Spleen (tissue), 11 donors: ENCODE measurements around the gene FAM110A. TPM values are rescaled to one million over a fixed set of nuclear protein-coding genes. Genes with fewer than 3 reads are reported as not detected.

ENCODE experiments used
- DNase-seq: peaks from one replicate; pipeline ENCODE4 v3.0.0-alpha.2; 2020
- H3K27ac ChIP-seq, 8 donors: fragments of 200-600 bp; sonication (generic) in 7 of 8; 1 replicate in 4 of 8; 2 replicates in 4 of 8; pipeline versions ENCODE4 v1.5.0 to v1.8.0; 2016 to 2021; ENCODE audit warnings: inconsistent platforms in 4 of 8, mild to moderate bottlenecking in 4 of 8, moderate library complexity in 1 of 8
- H3K27me3 ChIP-seq, 7 donors: fragments of 200-600 bp; sonication (generic) in 6 of 7; replicated peaks in 1 of 7; 1 replicate in 4 of 7; 2 replicates in 3 of 7; pipeline versions ENCODE4 v1.5.0 to v1.8.0; 2016 to 2021; ENCODE audit warnings: inconsistent platforms in 3 of 7, mild to moderate bottlenecking in 1 of 7
- H3K36me3 ChIP-seq, 6 donors: fragments of 200-600 bp; sonication (generic) in 5 of 6; 1 replicate in 4 of 6; 2 replicates in 2 of 6; pipeline versions ENCODE4 v1.5.0 to v1.8.0; 2016 to 2021; ENCODE audit warnings: inconsistent platforms in 2 of 6
- H3K4me1 ChIP-seq, 6 donors: fragments of 200-600 bp; sonication (generic) in 5 of 6; 1 replicate in 3 of 6; 2 replicates in 3 of 6; pipeline versions ENCODE4 v1.5.0 to v1.8.0; 2016 to 2021; ENCODE audit warnings: inconsistent platforms in 3 of 6
- H3K4me3 ChIP-seq, 8 donors: fragments of 200-600 bp; sonication (generic) in 7 of 8; 1 replicate in 4 of 8; 2 replicates in 4 of 8; pipeline versions ENCODE4 v1.5.0 to v1.8.0; 2016 to 2021; ENCODE audit warnings: inconsistent platforms in 4 of 8, mild to moderate bottlenecking in 4 of 8, moderate library complexity in 2 of 8
- H3K9me3 ChIP-seq, 8 donors: fragments of 200-600 bp; sonication (generic) in 7 of 8; 1 replicate in 4 of 8; 2 replicates in 4 of 8; pipeline versions ENCODE4 v1.5.0 to v1.8.0; 2016 to 2021; ENCODE audit warnings: inconsistent platforms in 4 of 8
- POLR2A ChIP-seq, 3 donors: fragments of 450-650 bp; IDR thresholded peaks; one replicate each; pipeline ENCODE4 v1.5.1; 2017; ENCODE audit warnings: antibody characterized with exemption in 3 of 3, mild to moderate bottlenecking in 1 of 3
- POLR2AphosphoS5 ChIP-seq, 3 donors: sonication (generic); formaldehyde crosslinking; IDR thresholded peaks; one replicate each; pipeline ENCODE4 v1.5.1; 2017; ENCODE audit warnings: antibody characterized with exemption in 3 of 3
- WGBS, 5 donors: extraction: QIAGEN DNeasy Blood & Tissue Kit in 3 of 5; methylation state at CpG; one replicate each; pipeline versions ENCODE4 v1.1.5 to v1.1.7; 2013 to 2018; 5-methylcytosine and 5-hydroxymethylcytosine counted together
- intact Hi-C: fragments of 100-400 bp; cut with DNase I; formaldehyde crosslinking; loops from one replicate; pipeline ENCODE4 v1.15.0; 2023; ENCODE audit warnings: low total_unique reads
- polyA plus RNA-seq, 3 donors: library from polyadenylated mRNA; stranded (reverse); fragments of 200-250 nt; gene quantifications; one replicate each; pipeline ENCODE4 v1.2.1, GENCODE V29; 2013
- total RNA-seq, 7 donors: library from RNA; depleted of rRNA in 3 of 7; stranded (reverse); fragments of >200 nt in 3 of 7; fragmentation: NEBNext Ultra II Directional in 4 of 7; extraction: Animal tissue kit (Norgen Biotek cat#: 25700) in 4 of 7; gene quantifications; one replicate each; pipeline versions ENCODE4 v1.1.0 to v1.2.1, GENCODE V29; 2016 to 2021
- TF ChIP-seq, protein P1 (sequence below), 11 experiments: fragments of 200-600 bp in 7 of 11; fragments of 450-650 bp in 4 of 11; sonication (generic) in 4 of 11; IDR thresholded peaks in 8 of 11; conservative IDR thresholded peaks in 3 of 11; 1 replicate in 7 of 11; 2 replicates in 4 of 11; pipeline versions ENCODE4 v1.4.0 to v1.8.0; 2016 to 2021; ENCODE audit warnings: antibody characterized with exemption in 11 of 11, inconsistent platforms in 4 of 11, mild to moderate bottlenecking in 1 of 11
- donor health status: healthy with polysubstance abuse.
- donor health status: DM: no; HTN: no; CAD: no; lungs with moderate emphysema.
- donor health status: DM: no; HTN: no; CAD: no.
- donor health status: Bipolar disorder and iron deficiency.
- donor health status: healthy.
- donor health status: DM: no; HTN: no; CAD: no.
- donor health status: DM: yes; HTN: yes; CAD: no.

FAM110A gene
- total and polyA plus RNA-seq, 10 donors, result 11.3 to 32.0 (median 23.2) TPM

DNA sequence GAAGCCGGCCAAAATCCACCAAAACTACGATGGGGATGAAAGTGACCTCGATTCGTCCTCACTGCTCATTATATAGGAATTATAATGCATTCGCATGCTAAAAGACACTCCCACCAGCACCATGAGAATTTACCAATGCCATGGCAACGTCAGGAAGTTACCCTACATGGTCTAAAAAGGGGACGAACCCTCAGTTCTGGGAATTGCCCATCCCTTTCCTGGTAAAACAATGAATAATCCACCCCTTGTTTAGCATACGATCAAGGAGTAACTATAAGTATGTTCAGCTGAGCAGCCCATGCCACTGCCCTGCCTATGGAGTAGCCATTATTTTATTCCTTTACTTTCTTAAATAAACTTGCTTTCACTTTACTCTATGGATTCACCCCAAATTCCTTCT is 20.1 kb upstream of the FAM110A start:
- intact Hi-C loops, result no loop called here
- WGBS, 5 donors, result 40 to 75% (median 70%) methylated on average over 8 of the region's 8 CpGs
- no peak for TF ChIP-seq POLR2AphosphoS5 (IDR thresholded peaks at IDR 0.05)
- TF ChIP-seq, protein P1, sequence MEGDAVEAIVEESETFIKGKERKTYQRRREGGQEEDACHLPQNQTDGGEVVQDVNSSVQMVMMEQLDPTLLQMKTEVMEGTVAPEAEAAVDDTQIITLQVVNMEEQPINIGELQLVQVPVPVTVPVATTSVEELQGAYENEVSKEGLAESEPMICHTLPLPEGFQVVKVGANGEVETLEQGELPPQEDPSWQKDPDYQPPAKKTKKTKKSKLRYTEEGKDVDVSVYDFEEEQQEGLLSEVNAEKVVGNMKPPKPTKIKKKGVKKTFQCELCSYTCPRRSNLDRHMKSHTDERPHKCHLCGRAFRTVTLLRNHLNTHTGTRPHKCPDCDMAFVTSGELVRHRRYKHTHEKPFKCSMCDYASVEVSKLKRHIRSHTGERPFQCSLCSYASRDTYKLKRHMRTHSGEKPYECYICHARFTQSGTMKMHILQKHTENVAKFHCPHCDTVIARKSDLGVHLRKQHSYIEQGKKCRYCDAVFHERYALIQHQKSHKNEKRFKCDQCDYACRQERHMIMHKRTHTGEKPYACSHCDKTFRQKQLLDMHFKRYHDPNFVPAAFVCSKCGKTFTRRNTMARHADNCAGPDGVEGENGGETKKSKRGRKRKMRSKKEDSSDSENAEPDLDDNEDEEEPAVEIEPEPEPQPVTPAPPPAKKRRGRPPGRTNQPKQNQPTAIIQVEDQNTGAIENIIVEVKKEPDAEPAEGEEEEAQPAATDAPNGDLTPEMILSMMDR (IDR thresholded peaks at IDR 0.05 in 8 of 11, conservative IDR thresholded peaks at IDR 0.05 in 3 of 11), result no peak
- no peak for TF ChIP-seq POLR2A (IDR thresholded peaks at IDR 0.05)
- Histone ChIP-seq H3K4me3 (no peak overlapping the region), H3K27me3 (peaks cover 0 to 59% (median 2%) of the 10 kb centered on the region in 7 donors), H3K36me3 (no peaks in the 10 kb centered on the region), H3K9me3 (no peaks in the 10 kb centered on the region), H3K27ac (no peak overlapping the region), H3K4me1 (no peaks in the 10 kb centered on the region)
- no peak for DNase-seq

DNA sequence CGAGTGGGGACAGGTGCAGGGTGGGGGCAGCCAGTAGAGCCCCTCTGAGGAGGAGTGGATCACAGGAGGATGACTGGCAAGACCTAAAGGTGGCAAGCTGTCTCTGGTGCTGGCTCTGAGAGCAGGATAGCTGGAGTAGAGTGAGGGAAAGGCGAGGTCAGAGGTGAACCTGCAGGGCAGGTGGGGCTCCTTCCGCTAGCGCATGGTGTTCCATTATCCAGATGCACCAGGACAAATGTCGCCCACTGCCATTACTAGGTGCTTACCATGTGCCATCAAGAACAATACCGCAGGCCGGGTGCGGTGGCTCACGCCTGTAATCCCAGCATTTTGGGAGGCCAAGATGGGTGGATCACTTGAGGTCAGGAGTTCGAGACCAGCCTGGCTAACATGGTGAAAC is 18.3 kb upstream of the FAM110A start:
- H3K4me1 ChIP-seq, result peaks cover 0 to 6% (median 3%) of the 10 kb centered on the region in 6 donors
- no peaks in the 10 kb centered on the region for H3K36me3 ChIP-seq
- TF ChIP-seq, protein P1 (IDR thresholded peaks at IDR 0.05 in 8 of 11, conservative IDR thresholded peaks at IDR 0.05 in 3 of 11), result no peak
- TF ChIP-seq POLR2A (IDR thresholded peaks at IDR 0.05), result no peak
- no peak for TF ChIP-seq POLR2AphosphoS5 (IDR thresholded peaks at IDR 0.05)
- H3K9me3 ChIP-seq, result no peaks in the 10 kb centered on the region
- H3K27me3 ChIP-seq, result peaks cover 0 to 44% (median 0%) of the 10 kb centered on the region in 7 donors
- H3K27ac ChIP-seq, result no peak overlapping the region
- DNase-seq, result no peak
- intact Hi-C loops, result loop anchor here (5.0 kb wide), 1 partner anchor 292 kb away; no protein-coding TSS in a partner anchor
- no peak overlapping the region for H3K4me3 ChIP-seq
- WGBS, 5 donors, result 84 to 93% (median 89%) methylated on average over 10 of the region's 10 CpGs

DNA sequence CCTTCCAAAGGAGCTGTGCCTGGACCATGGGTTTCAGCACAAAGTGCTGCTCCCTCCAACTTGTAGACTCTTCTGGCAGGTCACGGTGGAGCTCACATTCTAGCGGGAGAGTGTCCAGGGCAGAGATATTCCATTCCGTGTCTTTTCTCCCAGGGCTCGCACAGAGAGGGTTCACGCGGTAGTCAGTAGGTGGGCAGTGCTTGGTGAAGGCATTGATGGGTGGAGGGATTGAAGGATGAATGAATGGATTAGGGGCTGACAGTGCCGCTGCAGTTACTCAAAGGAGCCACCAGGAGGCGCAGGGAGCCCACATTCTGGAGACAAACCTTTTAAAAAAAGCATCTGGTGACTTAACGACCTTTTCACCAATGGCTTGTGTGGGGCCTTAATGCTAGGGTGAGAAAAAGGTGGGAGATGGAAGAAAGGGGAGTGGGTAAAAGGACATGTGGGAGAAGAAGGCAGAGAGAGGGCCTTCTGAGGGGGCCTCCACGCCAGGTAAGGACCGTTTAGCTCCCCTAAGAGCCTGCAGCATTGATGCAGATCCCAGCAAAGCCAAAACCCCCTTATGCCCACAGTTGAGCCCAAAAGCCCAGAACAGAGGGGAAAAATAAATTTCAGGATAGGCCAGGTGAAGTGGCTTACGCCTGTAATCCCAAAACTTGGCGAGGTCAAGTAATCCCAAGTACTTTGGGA is 17.5 kb upstream of the FAM110A start:
- H3K27me3 ChIP-seq, result peaks cover 0 to 37% (median 0%) of the 10 kb centered on the region in 7 donors
- TF ChIP-seq POLR2A (IDR thresholded peaks at IDR 0.05), result no peak
- TF ChIP-seq, protein P1 (IDR thresholded peaks at IDR 0.05 in 8 of 11, conservative IDR thresholded peaks at IDR 0.05 in 3 of 11), result peak; percentile 94 to 99 (median 97)
- TF ChIP-seq POLR2AphosphoS5 (IDR thresholded peaks at IDR 0.05), result no peak
- no peaks in the 10 kb centered on the region for H3K36me3 ChIP-seq
- no peak overlapping the region for H3K4me3 ChIP-seq
- H3K27ac ChIP-seq, result no peak overlapping the region
- peak; percentile 82 for DNase-seq
- H3K4me1 ChIP-seq, result peaks cover 0 to 6% (median 3%) of the 10 kb centered on the region in 6 donors
- intact Hi-C loops, result loop anchor here (2.0 to 5.0 kb wide), 2 partner anchors 141 to 291 kb away; no protein-coding TSS in a partner anchor
- WGBS, 5 donors, result 29 to 34% (median 30%) methylated on average over 13 of the region's 13 CpGs
- no peaks in the 10 kb centered on the region for H3K9me3 ChIP-seq

DNA sequence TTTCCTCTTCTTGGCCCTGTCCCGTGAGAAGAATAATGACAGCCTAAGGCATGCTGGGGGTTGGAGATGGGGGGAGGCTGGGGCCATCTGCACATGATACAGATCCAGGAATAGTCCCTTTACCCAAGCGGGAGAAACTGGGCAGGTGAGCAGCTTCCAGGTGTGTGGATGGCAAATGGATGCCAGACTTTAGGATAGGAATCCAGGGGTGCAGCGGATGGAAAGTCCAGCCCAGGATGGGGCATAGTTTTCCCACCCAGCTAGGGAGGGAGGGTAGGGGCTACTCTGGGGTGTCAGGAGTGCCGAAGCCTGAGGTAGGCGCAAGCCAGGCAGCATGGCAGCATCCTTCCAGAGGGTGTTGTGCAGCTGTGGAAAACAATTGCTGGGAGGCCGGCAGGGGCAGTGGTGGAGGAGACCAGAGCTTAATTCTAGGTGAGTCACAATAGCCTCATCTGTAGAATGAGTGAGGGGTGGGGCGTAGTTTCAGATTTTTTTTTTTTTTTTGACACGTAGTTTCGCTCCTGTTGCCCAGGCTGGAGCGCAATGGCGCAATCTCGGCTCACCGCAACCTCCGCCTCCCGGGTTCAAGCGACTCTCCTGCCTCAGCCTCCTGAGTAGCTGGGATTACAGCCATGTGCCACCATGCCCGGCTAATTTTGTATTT is 15.4 kb upstream of the FAM110A start:
- WGBS, 5 donors, result 85 to 95% (median 88%) methylated on average over 17 of the region's 17 CpGs
- H3K27ac ChIP-seq, result no peak overlapping the region
- no peak for DNase-seq
- H3K36me3 ChIP-seq, result no peaks in the 10 kb centered on the region
- no peak overlapping the region for H3K4me3 ChIP-seq
- H3K9me3 ChIP-seq, result no peaks in the 10 kb centered on the region
- peaks cover 0 to 27% (median 0%) of the 10 kb centered on the region in 7 donors for H3K27me3 ChIP-seq
- TF ChIP-seq, protein P1 (IDR thresholded peaks at IDR 0.05 in 8 of 11, conservative IDR thresholded peaks at IDR 0.05 in 3 of 11), result no peak
- TF ChIP-seq POLR2A (IDR thresholded peaks at IDR 0.05) (no peak), POLR2AphosphoS5 (IDR thresholded peaks at IDR 0.05) (no peak)
- intact Hi-C loops, result loop anchor here (5.0 kb wide), 1 partner anchor 289 kb away; no protein-coding TSS in a partner anchor
- H3K4me1 ChIP-seq, result peaks cover 0 to 6% (median 3%) of the 10 kb centered on the region in 6 donors
